SK-N-SH (cell line): ENCODE data around the gene TSPAN15.

Source experiments
- GABPA ChIP-seq: IDR thresholded peaks from 2 replicates; pipeline ENCODE4 v1.4.0; 2012; ENCODE audit warnings: low read depth, mild to moderate bottlenecking
- GATA2 ChIP-seq: sonication (generic); formaldehyde crosslinking; IDR thresholded peaks from 2 replicates; pipeline ENCODE4 v1.5.0; 2020; ENCODE audit warnings: mild to moderate bottlenecking, missing genetic modification reagents
- POLR2AphosphoS5 ChIP-seq: IDR thresholded peaks from 2 replicates; pipeline ENCODE4 v1.6.1; 2012; ENCODE audit warnings: low read depth, low read length
- SIN3A ChIP-seq: IDR thresholded peaks from 2 replicates; pipeline ENCODE4 v1.6.1; 2012; ENCODE audit warnings: low read depth, mild to moderate bottlenecking, low read length, moderate library complexity, borderline replicate concordance
- YY1 ChIP-seq: IDR thresholded peaks from 2 replicates; pipeline ENCODE4 v1.4.0; 2012; ENCODE audit warnings: low read depth, mild to moderate bottlenecking
- TF ChIP-seq, protein P1 (sequence below): fragments of 200-600 bp; sonication (generic); IDR thresholded peaks from 2 replicates; pipeline ENCODE4 v1.6.1; 2017; ENCODE audit warnings: antibody characterized with exemption, mild to moderate bottlenecking, moderate library complexity

GRCh38 chr10:69446229-69446628 is 5.0 kb upstream of the TSPAN15 start:
- TF ChIP-seq GABPA (no peak), SIN3A (no peak), POLR2AphosphoS5 (no peak), YY1 (no peak), GATA2 (no peak)
- TF ChIP-seq, protein P1, sequence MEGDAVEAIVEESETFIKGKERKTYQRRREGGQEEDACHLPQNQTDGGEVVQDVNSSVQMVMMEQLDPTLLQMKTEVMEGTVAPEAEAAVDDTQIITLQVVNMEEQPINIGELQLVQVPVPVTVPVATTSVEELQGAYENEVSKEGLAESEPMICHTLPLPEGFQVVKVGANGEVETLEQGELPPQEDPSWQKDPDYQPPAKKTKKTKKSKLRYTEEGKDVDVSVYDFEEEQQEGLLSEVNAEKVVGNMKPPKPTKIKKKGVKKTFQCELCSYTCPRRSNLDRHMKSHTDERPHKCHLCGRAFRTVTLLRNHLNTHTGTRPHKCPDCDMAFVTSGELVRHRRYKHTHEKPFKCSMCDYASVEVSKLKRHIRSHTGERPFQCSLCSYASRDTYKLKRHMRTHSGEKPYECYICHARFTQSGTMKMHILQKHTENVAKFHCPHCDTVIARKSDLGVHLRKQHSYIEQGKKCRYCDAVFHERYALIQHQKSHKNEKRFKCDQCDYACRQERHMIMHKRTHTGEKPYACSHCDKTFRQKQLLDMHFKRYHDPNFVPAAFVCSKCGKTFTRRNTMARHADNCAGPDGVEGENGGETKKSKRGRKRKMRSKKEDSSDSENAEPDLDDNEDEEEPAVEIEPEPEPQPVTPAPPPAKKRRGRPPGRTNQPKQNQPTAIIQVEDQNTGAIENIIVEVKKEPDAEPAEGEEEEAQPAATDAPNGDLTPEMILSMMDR, result no peak
